ENCODE data around the gene NME4.

DNA sequence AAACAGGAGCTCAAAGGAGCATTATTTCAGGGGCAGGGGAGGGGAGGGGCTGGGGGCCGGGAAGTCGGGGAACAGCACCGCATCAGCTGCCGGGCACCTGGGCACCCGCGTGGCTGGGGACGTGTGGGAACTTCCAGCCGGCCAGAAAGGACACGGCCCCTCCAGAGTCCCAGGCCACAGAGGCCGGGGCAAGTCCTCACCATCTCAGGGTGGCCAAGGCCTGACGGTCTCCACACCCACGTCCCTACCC, 16.3 kb upstream of the NME4 start:
- no peak for TF ChIP-seq MEF2A (IDR thresholded peaks at IDR 0.05; ENCODE audit: insufficient read depth, low read depth, low read length)
- TF ChIP-seq SIN3A (IDR thresholded peaks at IDR 0.05; ENCODE audit: low read depth, low read length): no peak
- TF ChIP-seq PAX5 (IDR thresholded peaks at IDR 0.05; ENCODE audit: borderline replicate concordance, low read depth, low read length): no peak
- no peak for TF ChIP-seq CTCF (IDR thresholded peaks at IDR 0.05 in 2 of 3, conservative IDR thresholded peaks at IDR 0.05 in 1 of 3; ENCODE audit: control insufficient read depth in 2 of 3, extremely low read depth in 1 of 3, insufficient read depth in 1 of 3, low read depth in 3 of 3, low read length in 3 of 3)
- TF ChIP-seq CBFB (IDR thresholded peaks at IDR 0.05; ENCODE audit: low read depth): no peak
- TF ChIP-seq CEBPB (IDR thresholded peaks at IDR 0.05; ENCODE audit: borderline replicate concordance in 1 of 2, low read depth in 2 of 2, low read length in 2 of 2): no peak
- TF ChIP-seq, protein P1, sequence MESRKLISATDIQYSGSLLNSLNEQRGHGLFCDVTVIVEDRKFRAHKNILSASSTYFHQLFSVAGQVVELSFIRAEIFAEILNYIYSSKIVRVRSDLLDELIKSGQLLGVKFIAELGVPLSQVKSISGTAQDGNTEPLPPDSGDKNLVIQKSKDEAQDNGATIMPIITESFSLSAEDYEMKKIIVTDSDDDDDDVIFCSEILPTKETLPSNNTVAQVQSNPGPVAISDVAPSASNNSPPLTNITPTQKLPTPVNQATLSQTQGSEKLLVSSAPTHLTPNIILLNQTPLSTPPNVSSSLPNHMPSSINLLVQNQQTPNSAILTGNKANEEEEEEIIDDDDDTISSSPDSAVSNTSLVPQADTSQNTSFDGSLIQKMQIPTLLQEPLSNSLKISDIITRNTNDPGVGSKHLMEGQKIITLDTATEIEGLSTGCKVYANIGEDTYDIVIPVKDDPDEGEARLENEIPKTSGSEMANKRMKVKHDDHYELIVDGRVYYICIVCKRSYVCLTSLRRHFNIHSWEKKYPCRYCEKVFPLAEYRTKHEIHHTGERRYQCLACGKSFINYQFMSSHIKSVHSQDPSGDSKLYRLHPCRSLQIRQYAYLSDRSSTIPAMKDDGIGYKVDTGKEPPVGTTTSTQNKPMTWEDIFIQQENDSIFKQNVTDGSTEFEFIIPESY (IDR thresholded peaks at IDR 0.05): no peak
- TF ChIP-seq NKRF (conservative IDR thresholded peaks at IDR 0.05): no peak
- TF ChIP-seq PAX8 (IDR thresholded peaks at IDR 0.05): no peak
- no peak for TF ChIP-seq EZH2 (IDR thresholded peaks at IDR 0.05; ENCODE audit: borderline replicate concordance, control insufficient read depth, low read depth, low read length)
